Transverse colon (tissue), 4 donors: Measurements from ENCODE around the gene DCHS2.

Source experiments
- EP300 ChIP-seq: sonication (generic); formaldehyde crosslinking; IDR thresholded peaks from one replicate; pipeline ENCODE4 v1.6.1; 2017; ENCODE audit warnings: antibody characterized with exemption, low read depth
- POLR2A ChIP-seq: fragments of 450-650 bp; IDR thresholded peaks from one replicate; pipeline ENCODE4 v1.6.1; 2016; ENCODE audit warnings: antibody characterized with exemption, mild to moderate bottlenecking, moderate library complexity
- POLR2AphosphoS5 ChIP-seq, 3 donors: sonication (generic); formaldehyde crosslinking; IDR thresholded peaks; one replicate each; pipeline ENCODE4 v1.6.1; 2016; ENCODE audit warnings: antibody characterized with exemption in 3 of 3
- TF ChIP-seq, protein P1 (sequence below), 5 experiments: fragments of 200-600 bp in 3 of 5; fragments of 450-650 bp in 2 of 5; sonication (generic) in 3 of 5; IDR thresholded peaks; 1 replicate in 2 of 5; 2 replicates in 3 of 5; pipeline ENCODE4 v1.5.1; 2016 to 2017; ENCODE audit warnings: antibody characterized with exemption in 5 of 5, inconsistent platforms in 3 of 5, mild to moderate bottlenecking in 2 of 5, moderate library complexity in 1 of 5

DNA sequence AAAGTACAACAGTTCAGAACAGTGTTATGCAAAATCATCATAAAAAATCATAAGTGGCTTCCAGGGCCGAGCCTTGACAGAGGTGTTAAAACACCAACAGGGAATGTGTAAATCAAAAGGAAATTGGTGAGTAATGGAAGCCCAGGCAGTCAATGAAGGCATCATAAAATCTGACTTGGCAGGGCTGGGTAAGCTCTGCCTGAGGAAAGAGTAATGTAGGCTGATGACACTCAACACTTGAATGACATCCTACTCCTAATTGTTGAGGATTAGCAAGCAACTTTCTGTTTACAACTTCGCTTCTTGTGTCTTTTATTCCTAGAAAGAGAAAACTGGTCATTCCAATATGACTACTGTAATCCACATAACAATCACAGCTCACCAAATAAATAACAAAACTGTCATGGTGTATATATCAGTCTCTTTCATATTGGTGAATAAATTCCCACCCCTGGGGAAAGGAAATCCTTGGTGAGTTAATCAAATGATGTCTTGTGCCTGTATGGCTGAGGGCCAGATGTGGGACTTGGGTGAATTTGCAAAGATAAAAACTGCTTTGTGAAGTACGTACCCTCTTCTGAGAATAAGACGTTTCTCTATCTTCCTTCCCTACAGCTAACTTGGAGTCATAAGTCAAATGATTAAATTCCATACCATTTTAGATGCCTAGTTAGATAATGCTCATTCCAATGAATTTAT is 196.8 kb downstream of the DCHS2 start:
- TF ChIP-seq, protein P1, sequence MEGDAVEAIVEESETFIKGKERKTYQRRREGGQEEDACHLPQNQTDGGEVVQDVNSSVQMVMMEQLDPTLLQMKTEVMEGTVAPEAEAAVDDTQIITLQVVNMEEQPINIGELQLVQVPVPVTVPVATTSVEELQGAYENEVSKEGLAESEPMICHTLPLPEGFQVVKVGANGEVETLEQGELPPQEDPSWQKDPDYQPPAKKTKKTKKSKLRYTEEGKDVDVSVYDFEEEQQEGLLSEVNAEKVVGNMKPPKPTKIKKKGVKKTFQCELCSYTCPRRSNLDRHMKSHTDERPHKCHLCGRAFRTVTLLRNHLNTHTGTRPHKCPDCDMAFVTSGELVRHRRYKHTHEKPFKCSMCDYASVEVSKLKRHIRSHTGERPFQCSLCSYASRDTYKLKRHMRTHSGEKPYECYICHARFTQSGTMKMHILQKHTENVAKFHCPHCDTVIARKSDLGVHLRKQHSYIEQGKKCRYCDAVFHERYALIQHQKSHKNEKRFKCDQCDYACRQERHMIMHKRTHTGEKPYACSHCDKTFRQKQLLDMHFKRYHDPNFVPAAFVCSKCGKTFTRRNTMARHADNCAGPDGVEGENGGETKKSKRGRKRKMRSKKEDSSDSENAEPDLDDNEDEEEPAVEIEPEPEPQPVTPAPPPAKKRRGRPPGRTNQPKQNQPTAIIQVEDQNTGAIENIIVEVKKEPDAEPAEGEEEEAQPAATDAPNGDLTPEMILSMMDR (IDR thresholded peaks at IDR 0.05) = no peak
- TF ChIP-seq EP300 (no peak), POLR2A (no peak), POLR2AphosphoS5 (IDR thresholded peaks at IDR 0.05) (no peak)
